Astrocyte of the spinal cord (primary cell): Measurements from ENCODE around the gene TEAD3.
A peak's percentile ranks its signal among the peaks of the same experiment; 100 is the strongest.

Source experiments
- DNase-seq: peaks from one replicate; pipeline ENCODE4 v3.0.0; 2011; ENCODE audit warnings: low read depth, low spot score
- H3K4me3 ChIP-seq: 2 replicates; pipeline ENCODE4 v1.5.1; 2011; ENCODE audit warnings: low read depth, mild to moderate bottlenecking, low read length, moderate library complexity
- in situ Hi-C: cut with HindIII; loops from 2 replicates; pipeline ENCODE4 v1.10.0; 2017; ENCODE audit warnings: low sequenced_read_pairs
- TF ChIP-seq, protein P1 (sequence below): IDR thresholded peaks from 2 replicates; pipeline ENCODE4 v1.5.1; 2012; ENCODE audit warnings: low read depth, mild to moderate bottlenecking, low read length, inconsistent platforms

The TEAD3 gene

DNA sequence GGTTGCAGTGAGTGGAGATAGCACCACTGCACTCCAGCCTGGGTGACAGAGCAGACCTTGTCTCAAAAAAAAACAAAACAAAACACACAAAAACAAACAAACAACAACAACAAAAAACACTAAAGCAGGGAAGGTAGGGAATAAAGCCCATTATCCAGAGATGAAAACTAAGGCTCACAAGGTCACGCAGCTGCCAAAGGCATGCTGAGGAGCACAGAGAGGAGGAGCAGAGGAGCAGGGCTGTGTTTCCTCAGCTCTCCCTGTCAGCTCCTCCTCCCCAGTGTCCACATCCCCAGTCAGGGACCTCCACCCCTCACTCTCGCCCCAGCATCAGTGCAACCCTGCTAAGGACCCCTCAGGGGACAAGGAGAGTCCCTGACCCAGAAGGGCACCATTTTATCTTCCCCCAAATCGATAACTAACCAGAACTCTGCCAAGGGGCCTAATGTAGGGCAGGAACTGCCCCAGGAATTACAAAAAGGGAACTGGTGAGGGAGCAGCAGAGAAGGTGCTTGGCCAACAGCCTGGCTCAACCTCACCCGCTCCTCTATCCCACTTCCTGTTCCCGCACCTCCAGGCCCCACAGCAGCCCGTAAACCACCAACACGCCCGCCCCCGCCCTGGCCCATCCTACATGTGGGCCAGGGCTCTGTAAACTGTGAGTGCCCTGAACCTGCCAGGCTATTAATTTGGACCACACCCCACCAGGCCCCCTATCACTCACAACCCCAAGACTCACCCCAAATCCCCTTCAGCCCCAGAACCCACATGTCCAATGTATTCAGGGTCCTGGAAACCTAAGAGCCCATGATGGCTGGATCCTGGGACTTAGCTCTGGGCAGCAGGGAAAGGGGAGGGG is 9.0 kb downstream of the TEAD3 start:
- in situ Hi-C loops = no loop called here
- no peak overlapping the region for H3K4me3 ChIP-seq
- DNase-seq = peak; percentile 35
- TF ChIP-seq, protein P1, sequence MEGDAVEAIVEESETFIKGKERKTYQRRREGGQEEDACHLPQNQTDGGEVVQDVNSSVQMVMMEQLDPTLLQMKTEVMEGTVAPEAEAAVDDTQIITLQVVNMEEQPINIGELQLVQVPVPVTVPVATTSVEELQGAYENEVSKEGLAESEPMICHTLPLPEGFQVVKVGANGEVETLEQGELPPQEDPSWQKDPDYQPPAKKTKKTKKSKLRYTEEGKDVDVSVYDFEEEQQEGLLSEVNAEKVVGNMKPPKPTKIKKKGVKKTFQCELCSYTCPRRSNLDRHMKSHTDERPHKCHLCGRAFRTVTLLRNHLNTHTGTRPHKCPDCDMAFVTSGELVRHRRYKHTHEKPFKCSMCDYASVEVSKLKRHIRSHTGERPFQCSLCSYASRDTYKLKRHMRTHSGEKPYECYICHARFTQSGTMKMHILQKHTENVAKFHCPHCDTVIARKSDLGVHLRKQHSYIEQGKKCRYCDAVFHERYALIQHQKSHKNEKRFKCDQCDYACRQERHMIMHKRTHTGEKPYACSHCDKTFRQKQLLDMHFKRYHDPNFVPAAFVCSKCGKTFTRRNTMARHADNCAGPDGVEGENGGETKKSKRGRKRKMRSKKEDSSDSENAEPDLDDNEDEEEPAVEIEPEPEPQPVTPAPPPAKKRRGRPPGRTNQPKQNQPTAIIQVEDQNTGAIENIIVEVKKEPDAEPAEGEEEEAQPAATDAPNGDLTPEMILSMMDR = no peak

DNA sequence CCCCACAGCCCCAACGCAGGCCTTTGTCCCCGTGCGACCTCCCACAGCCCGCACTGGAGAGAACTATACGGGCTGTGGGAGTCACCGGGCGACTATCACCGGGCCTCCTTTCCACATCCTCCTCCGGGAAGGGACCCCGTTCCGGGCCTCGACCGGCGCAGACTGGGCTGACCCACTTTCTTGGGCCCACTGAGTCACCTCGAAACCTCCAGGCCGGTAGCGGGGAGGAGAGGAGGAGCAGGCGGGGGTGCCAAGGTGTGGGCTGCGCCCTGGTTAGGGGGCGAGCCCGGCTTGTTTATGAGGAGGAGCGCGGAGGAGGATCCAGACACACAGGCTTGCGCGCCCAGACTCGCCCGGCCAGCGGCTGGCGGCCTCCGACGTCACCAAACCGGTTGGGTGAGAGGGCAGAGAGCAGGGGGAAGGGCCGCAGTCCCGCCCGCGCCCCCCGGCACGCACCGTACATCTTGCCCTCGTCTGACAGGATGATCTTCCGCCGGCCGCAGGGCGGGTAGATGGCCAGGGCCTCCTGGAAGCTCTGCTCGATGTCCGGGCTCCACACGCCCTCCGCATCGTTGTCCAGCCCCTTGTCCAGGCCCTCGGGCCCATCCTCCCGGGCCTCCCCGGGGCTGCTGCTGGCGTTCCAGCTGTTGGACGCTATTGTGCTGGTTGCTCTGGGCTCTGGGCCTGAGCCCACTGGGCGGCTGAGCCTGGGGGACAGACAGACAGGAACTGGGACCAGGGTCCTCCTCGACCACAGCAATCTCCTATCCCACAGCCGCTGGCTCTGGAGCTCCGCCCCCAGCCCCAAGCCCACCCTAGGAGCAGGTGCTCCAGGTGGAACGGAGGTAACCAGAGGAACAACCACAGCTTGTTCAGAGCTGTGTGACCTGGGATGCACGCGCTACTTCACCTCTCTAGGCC is 10.6 kb downstream of the TEAD3 start:
- DNase-seq = no peak
- no peak overlapping the region for H3K4me3 ChIP-seq
- in situ Hi-C loops = no loop called here
- TF ChIP-seq, protein P1 = no peak

DNA sequence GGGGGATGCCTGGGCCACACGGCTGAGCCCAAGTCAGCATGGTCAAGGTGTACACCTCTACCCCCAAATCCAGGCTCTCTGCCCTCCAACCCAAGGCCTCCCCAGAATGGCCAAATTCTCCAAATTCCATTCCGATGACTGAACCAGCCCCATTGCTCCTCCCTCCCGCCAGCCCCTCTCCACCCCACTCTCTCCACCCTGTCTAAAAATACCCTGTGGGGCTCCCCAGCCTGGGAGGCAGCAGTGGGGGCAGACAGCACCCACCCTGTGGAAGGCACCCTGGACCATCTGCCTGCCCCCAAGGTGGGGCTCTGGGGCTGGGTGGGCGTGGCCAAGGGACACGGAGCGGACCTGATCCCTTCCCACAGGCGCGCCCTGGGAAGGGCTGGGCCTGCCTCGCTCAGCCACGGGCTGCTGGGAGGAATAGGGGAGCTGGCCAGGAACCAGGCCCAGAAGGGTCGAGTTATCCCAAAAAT is 11.4 kb downstream of the TEAD3 start:
- in situ Hi-C loops = no loop called here
- TF ChIP-seq, protein P1 = no peak
- DNase-seq = no peak
- H3K4me3 ChIP-seq = no peak overlapping the region

DNA sequence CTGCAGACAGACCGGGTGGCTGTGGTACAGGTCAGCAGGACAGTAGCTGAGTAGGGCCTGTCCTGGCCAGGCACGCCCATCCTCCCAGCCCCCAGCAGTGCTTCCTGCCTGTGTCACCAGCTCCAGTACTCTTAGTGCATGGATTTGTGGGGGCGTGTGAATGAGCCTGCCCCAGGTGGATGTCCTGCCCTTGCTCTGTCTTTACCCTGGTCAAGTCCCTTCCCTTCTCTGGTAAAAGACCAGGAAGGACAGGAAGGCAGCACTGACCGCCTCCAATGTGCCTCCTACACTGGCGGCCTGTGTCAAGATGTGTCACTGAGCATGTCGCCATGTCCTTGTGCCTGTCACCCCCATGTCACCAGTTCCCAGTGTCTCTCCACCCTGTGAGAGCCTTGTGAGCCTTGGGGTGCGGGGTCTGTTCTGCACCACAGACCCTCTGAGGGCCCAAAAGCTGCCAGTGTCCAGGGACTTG is 11.9 kb downstream of the TEAD3 start:
- TF ChIP-seq, protein P1 = no peak
- in situ Hi-C loops = no loop called here
- DNase-seq = no peak
- no peak overlapping the region for H3K4me3 ChIP-seq

DNA sequence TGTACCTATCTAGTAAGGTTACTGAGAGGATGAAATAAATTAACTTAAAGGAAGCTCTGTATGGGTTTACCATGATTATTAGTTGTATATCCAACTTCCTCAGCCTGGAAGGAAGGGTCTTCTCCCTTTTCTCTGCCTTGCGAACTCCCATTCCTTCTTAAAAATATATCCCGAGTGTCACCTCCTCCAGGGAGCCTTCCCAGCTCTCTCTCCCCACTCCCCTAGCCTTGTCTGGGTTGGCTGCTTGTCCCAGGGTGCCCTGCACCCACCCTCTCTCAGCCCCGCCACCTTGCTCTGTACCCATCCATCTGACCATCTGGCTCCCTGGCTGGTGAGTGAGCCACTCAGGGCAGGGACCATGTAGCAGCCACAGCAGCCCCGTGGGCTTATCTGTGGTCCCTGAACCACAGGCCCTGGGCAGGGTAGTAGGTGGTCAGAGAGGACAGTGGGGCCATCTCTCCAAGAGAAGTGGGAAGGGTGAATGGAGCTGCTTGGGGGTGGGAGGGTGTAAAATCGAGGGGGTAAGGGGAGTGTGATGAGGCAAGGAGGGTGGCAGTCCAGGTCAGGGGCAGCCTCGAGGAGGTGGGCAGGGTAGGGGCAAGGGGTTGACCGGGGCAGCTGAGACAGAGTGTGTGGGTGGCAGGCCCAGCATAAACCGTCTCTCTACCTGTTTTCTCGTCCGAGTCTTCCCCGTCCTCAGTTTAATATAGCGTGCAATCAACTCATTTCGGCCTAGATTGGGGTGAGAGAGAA is 12.8 kb downstream of the TEAD3 start:
- no peak for DNase-seq
- no peak overlapping the region for H3K4me3 ChIP-seq
- in situ Hi-C loops = no loop called here
- TF ChIP-seq, protein P1 = no peak

DNA sequence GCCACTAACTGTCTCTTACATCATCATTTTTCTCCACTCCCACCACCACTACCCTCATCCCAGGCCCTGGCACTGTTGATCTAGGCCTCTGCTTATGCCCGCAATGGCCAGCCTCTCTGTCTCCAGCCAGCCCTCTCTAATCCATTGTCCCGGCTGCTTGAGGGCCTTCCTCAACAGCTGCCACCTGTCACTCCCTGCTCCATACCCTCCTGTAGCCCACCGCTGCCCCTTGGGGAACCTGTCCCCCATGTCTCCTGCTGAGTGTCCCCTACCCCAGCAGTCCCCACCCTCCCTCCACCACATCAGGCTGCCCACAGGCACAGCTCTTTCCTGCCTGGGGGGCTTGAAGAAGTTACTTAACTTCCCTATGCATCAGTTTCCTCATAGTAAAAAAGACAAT is 13.4 kb downstream of the TEAD3 start:
- no peak for DNase-seq
- in situ Hi-C loops = no loop called here
- H3K4me3 ChIP-seq = no peak overlapping the region
- TF ChIP-seq, protein P1 = no peak
